Progenitor cell of endocrine pancreas (in vitro differentiated cells): ENCODE results near the gene PNPLA2. TPM values are rescaled to one million over a fixed set of nuclear protein-coding genes. Genes with fewer than 3 reads are reported as not detected.

ENCODE experiments used
- DNase-seq: peaks from one replicate; pipeline ENCODE4 v3.0.0; 2021; ENCODE audit warnings: low spot score; ENCODE audit not compliant: unreplicated experiment
- H3K27ac Mint-ChIP-seq: 2 replicates; pipeline ENCODE4 v1.8.0; 2021; ENCODE audit warnings: mild to moderate bottlenecking, moderate library complexity, mixed read lengths
- H3K27me3 Mint-ChIP-seq: 2 replicates; pipeline ENCODE4 v1.8.0; 2021; ENCODE audit warnings: mixed read lengths
- H3K36me3 Mint-ChIP-seq: 2 replicates; pipeline ENCODE4 v1.8.0; 2022; ENCODE audit warnings: mixed read lengths; ENCODE audit not compliant: insufficient read depth
- H3K4me1 Mint-ChIP-seq: 2 replicates; pipeline ENCODE4 v1.8.0; 2021; ENCODE audit warnings: low read depth, mixed read lengths
- H3K4me3 Mint-ChIP-seq: 2 replicates; pipeline ENCODE4 v1.8.0; 2021; ENCODE audit warnings: low read depth, mild to moderate bottlenecking, moderate library complexity, mixed read lengths
- H3K9me3 Mint-ChIP-seq: 2 replicates; pipeline ENCODE4 v1.8.0; 2021; ENCODE audit warnings: low read depth, mixed read lengths
- total RNA-seq: library from RNA; stranded (reverse); gene quantifications from 2 replicates; pipeline ENCODE4 v1.2.1, GENCODE V29; 2021
- TF ChIP-seq, protein P1 (sequence below): fragments of 200-600 bp; sonication (generic); IDR thresholded peaks from one replicate; pipeline ENCODE4 v1.5.0; 2021; ENCODE audit warnings: antibody characterized with exemption, mild to moderate bottlenecking; ENCODE audit not compliant: unreplicated experiment

The PNPLA2 gene
- total RNA-seq, 1 donor from 2014 or later = 51.1 TPM

- TF ChIP-seq, protein P1, sequence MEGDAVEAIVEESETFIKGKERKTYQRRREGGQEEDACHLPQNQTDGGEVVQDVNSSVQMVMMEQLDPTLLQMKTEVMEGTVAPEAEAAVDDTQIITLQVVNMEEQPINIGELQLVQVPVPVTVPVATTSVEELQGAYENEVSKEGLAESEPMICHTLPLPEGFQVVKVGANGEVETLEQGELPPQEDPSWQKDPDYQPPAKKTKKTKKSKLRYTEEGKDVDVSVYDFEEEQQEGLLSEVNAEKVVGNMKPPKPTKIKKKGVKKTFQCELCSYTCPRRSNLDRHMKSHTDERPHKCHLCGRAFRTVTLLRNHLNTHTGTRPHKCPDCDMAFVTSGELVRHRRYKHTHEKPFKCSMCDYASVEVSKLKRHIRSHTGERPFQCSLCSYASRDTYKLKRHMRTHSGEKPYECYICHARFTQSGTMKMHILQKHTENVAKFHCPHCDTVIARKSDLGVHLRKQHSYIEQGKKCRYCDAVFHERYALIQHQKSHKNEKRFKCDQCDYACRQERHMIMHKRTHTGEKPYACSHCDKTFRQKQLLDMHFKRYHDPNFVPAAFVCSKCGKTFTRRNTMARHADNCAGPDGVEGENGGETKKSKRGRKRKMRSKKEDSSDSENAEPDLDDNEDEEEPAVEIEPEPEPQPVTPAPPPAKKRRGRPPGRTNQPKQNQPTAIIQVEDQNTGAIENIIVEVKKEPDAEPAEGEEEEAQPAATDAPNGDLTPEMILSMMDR = no peak
- no peak overlapping the region for H3K4me3 Mint-ChIP-seq
- DNase-seq = no peak
- no peaks in the 10 kb centered on the region for H3K36me3 Mint-ChIP-seq
- peaks cover 2% of the 10 kb centered on the region for H3K4me1 Mint-ChIP-seq
- no peaks in the 10 kb centered on the region for H3K27me3 Mint-ChIP-seq
- H3K9me3 Mint-ChIP-seq = no peaks in the 10 kb centered on the region
- H3K27ac Mint-ChIP-seq = no peak overlapping the region
Observed at GRCh38 chr11:863910-864827, 45.5 kb downstream of the PNPLA2 start.

DNA sequence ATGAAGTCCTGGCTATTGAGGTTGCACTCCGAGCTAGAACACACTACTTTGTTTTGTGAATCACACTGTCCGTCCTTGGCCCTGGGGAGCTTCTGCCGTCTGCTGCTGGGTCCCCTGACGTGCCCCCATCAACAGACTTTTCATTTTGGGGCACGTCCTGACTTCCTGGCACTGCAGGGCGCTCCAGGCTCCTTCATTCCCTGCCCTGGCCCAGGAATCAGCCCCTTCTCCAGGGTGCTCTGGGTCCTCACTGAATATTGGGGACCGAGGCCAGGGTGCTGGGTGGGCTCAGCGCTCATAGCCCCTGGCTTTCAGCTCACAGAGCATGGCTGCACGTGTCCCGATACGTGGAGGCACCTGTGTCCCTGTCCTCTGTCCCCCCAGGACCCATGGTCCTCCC, 46.2 kb downstream of the PNPLA2 start:
- Mint-ChIP-seq H3K36me3 (no peaks in the 10 kb centered on the region), H3K4me1 (peaks cover 2% of the 10 kb centered on the region), H3K4me3 (no peak overlapping the region), H3K9me3 (no peaks in the 10 kb centered on the region), H3K27me3 (no peaks in the 10 kb centered on the region), H3K27ac (peak overlapping the region; percentile 86)
- TF ChIP-seq, protein P1 = no peak
- no peak for DNase-seq

DNA sequence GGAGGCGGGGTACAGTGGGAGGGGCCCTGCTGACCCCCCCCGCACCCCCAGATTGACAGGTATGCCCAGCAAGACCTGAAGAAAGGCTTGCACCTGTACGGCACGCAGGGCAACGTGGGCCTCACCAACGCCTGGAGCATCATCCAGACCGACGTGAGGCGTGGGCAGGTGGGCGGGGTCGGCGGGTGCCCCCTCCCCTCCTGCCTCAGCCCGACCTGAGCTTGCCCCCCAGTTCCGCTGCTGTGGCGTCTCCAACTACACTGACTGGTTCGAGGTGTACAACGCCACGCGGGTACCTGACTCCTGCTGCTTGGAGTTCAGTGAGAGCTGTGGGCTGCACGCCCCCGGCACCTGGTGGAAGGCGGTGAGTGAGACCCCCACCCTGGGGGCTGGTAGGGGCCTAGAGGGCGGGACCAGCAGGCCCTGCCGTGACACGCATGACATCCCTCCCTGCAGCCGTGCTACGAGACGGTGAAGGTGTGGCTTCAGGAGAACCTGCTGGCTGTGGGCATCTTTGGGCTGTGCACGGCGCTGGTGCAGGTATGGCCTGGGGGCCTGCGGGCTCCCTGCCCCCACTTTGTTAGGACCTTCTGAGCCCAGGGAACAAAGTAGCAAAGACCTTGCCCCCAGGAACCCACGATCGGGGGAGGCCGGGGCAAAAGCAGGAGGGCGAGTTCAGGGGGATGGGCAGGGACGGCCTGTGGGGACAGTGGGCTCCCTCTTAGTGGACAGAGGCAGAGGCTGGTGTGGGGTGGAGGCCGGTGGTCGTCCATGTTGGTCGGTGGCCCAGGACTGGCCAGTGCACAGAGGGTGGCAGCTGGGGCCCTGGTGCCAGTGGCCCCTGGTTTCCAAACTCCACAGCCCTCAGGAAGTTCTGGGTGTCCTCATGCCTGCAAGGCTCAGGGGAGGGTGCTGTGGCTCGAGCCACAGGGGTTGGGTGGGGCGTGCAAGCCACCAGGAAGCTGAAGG, 47.0 kb downstream of the PNPLA2 start:
- no peak overlapping the region for H3K27ac Mint-ChIP-seq
- DNase-seq = no peak
- no peaks in the 10 kb centered on the region for H3K36me3 Mint-ChIP-seq
- no peaks in the 10 kb centered on the region for H3K9me3 Mint-ChIP-seq
- no peaks in the 10 kb centered on the region for H3K27me3 Mint-ChIP-seq
- peaks cover 2% of the 10 kb centered on the region for H3K4me1 Mint-ChIP-seq
- H3K4me3 Mint-ChIP-seq = no peak overlapping the region
- TF ChIP-seq, protein P1 = no peak

- Mint-ChIP-seq H3K27ac (no peak overlapping the region), H3K9me3 (no peaks in the 10 kb centered on the region), H3K4me1 (peaks cover 2% of the 10 kb centered on the region), H3K36me3 (no peaks in the 10 kb centered on the region), H3K4me3 (no peak overlapping the region), H3K27me3 (no peaks in the 10 kb centered on the region)
- no peak for DNase-seq
- TF ChIP-seq, protein P1 = no peak
Observed at GRCh38 chr11:866481-866880, 47.8 kb downstream of the PNPLA2 start.

DNA sequence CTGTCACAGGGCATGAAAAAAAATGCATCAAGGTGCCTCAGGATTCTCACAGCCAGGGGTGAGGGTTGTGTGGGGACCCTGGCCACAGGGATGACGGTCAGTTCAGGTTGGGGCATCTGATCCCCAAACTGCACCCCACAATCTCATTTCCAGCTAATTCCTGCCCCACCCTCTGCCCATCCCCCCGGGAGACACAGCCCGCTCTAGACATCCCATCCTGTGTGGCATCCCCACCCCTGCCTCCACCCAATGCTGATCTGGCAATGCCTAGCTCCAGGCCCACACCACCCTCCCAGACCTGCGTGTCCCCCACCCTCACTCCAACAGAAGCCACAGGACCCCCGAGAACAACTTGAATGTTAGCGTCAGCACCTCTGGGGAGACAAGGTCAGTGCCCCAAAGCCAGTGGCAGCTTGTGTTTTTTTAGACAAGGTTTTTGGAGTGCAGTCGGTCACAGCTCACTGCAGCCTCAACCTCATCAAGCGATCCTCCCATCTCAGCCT, 49.2 kb downstream of the PNPLA2 start:
- no peaks in the 10 kb centered on the region for H3K27me3 Mint-ChIP-seq
- no peaks in the 10 kb centered on the region for H3K36me3 Mint-ChIP-seq
- H3K4me1 Mint-ChIP-seq = peaks cover 2% of the 10 kb centered on the region
- no peak overlapping the region for H3K27ac Mint-ChIP-seq
- DNase-seq = no peak
- no peak overlapping the region for H3K4me3 Mint-ChIP-seq
- H3K9me3 Mint-ChIP-seq = no peaks in the 10 kb centered on the region
- TF ChIP-seq, protein P1 = no peak
